Measurements from ENCODE around the gene AKNAD1.

The AKNAD1 gene

DNA sequence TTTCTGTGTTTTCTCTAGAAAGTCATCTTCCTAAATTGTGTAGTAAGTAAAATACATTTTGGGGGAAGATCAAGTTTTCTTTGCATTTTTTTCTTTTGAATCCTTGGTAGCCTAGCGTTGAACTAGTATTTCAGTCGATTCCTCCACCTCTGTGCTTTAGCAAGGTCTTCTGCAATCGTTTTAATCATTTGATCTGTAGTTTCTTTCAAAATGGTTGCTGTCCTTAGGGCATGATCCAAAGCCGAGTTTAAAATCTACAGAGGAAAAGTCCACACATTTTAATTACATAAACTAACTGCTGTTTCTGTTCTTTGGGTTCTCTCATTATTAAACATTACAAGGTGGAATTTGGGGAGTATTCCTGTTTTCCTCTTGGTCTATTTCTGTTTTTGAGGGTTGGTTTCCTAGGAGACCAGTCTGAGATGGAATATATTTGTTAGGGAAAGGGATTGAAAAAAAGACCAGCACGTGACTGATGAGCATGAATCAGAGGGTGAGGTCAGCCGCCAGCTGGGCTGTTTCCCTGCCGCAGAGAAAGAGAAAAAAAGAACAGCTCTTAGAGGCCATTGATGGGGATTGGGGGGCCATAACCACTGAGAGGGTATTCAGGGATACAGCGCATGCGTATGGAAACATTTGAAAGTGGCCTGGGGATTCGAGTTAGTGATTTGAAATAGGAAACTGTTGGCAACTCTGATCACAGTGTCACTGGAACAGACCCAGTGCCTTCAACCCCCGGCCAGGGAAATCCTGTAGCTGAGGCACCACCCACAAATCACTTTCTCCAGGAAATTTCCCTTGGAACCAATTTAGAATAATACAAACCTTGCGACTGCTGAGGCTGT is 40.6 kb downstream of the AKNAD1 start:
- peak; percentile 90 for ATAC-seq
- no peak for TF ChIP-seq ISL1 (CRISPR knock-in tag; IDR thresholded peaks at IDR 0.05)
- no peak; the same call in 1 of the 2 replicates for TF ChIP-seq ZNF8 (CRISPR knock-in tag; IDR thresholded peaks at IDR 0.05)
- TF ChIP-seq ARNTL (CRISPR knock-in tag; IDR thresholded peaks at IDR 0.05; ENCODE audit: borderline replicate concordance, low read depth) = 0 out of 2 replicates have a peak, but pooled peaks have one; percentile 34
- no peak for TF ChIP-seq ZFP3 (CRISPR knock-in tag; IDR thresholded peaks at IDR 0.05)
- TF ChIP-seq ZFP30 (CRISPR knock-in tag; IDR thresholded peaks at IDR 0.05) = no peak
- no peak for TF ChIP-seq PATZ1 (CRISPR knock-in tag; IDR thresholded peaks at IDR 0.05; ENCODE audit: borderline replicate concordance)
- no peak for TF ChIP-seq CREB5 (CRISPR knock-in tag; IDR thresholded peaks at IDR 0.05; ENCODE audit: low read depth)
- TF ChIP-seq CSDC2 (CRISPR knock-in tag; IDR thresholded peaks at IDR 0.05) = no peak

DNA sequence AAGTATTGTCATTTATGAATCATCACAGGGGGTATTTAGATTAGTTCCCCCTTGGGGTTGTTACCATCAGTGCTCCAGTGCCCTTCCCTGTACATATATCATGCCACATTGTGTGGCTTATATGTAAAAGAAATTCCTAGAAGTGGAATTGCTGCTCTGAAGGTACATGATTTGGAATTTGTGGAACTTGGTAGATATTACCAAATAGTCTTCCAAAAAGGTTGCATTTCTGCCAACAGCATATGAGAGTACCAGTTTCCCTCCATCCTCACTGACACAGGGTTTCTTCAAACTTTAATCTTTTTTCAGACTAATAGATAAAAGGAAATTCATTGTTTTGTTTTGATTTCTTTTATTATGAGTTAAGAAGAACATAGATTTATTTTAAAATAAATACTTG is 41.3 kb downstream of the AKNAD1 start:
- TF ChIP-seq ARNTL (CRISPR knock-in tag; IDR thresholded peaks at IDR 0.05; ENCODE audit: borderline replicate concordance, low read depth) (no peak), CREB5 (CRISPR knock-in tag; IDR thresholded peaks at IDR 0.05; ENCODE audit: low read depth) (no peak), BACH2 (CRISPR knock-in tag; IDR thresholded peaks at IDR 0.05; ENCODE audit: borderline replicate concordance) (no peak), ZFP30 (CRISPR knock-in tag; IDR thresholded peaks at IDR 0.05) (no peak), OSR1 (CRISPR knock-in tag; IDR thresholded peaks at IDR 0.05) (no peak), TCF4 (CRISPR knock-in tag; IDR thresholded peaks at IDR 0.05; ENCODE audit: borderline replicate concordance) (no peak), RARB (CRISPR knock-in tag; IDR thresholded peaks at IDR 0.05) (no peak), SNAI2 (CRISPR knock-in tag; IDR thresholded peaks at IDR 0.05) (no peak), PPARA (CRISPR knock-in tag; IDR thresholded peaks at IDR 0.05; ENCODE audit: borderline replicate concordance) (no peak), ZNF8 (CRISPR knock-in tag; IDR thresholded peaks at IDR 0.05) (no peak), ESRRG (CRISPR knock-in tag; IDR thresholded peaks at IDR 0.05) (no peak), ZNF70 (CRISPR knock-in tag; IDR thresholded peaks at IDR 0.05) (no peak), ISL1 (CRISPR knock-in tag; IDR thresholded peaks at IDR 0.05) (no peak), ZNF565 (CRISPR knock-in tag; conservative IDR thresholded peaks at IDR 0.05; ENCODE audit: low read depth) (no peak), CSDC2 (CRISPR knock-in tag; IDR thresholded peaks at IDR 0.05) (no peak), ZC3H10 (CRISPR knock-in tag; IDR thresholded peaks at IDR 0.05) (no peak), PATZ1 (CRISPR knock-in tag; IDR thresholded peaks at IDR 0.05; ENCODE audit: borderline replicate concordance) (no peak)
- TF ChIP-seq, protein P1, sequence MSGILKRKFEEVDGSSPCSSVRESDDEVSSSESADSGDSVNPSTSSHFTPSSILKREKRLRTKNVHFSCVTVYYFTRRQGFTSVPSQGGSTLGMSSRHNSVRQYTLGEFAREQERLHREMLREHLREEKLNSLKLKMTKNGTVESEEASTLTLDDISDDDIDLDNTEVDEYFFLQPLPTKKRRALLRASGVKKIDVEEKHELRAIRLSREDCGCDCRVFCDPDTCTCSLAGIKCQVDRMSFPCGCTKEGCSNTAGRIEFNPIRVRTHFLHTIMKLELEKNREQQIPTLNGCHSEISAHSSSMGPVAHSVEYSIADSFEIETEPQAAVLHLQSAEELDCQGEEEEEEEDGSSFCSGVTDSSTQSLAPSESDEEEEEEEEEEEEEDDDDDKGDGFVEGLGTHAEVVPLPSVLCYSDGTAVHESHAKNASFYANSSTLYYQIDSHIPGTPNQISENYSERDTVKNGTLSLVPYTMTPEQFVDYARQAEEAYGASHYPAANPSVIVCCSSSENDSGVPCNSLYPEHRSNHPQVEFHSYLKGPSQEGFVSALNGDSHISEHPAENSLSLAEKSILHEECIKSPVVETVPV (CRISPR knock-in tag; IDR thresholded peaks at IDR 0.05) = no peak
- TF ChIP-seq, protein P2, sequence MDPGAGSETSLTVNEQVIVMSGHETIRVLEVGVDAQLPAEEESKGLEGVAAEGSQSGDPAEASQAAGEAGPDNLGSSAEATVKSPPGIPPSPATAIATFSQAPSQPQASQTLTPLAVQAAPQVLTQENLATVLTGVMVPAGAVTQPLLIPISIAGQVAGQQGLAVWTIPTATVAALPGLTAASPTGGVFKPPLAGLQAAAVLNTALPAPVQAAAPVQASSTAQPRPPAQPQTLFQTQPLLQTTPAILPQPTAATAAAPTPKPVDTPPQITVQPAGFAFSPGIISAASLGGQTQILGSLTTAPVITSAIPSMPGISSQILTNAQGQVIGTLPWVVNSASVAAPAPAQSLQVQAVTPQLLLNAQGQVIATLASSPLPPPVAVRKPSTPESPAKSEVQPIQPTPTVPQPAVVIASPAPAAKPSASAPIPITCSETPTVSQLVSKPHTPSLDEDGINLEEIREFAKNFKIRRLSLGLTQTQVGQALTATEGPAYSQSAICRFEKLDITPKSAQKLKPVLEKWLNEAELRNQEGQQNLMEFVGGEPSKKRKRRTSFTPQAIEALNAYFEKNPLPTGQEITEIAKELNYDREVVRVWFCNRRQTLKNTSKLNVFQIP (CRISPR knock-in tag; IDR thresholded peaks at IDR 0.05; ENCODE audit: borderline replicate concordance, low read depth) = no peak
- TF ChIP-seq, protein P3, sequence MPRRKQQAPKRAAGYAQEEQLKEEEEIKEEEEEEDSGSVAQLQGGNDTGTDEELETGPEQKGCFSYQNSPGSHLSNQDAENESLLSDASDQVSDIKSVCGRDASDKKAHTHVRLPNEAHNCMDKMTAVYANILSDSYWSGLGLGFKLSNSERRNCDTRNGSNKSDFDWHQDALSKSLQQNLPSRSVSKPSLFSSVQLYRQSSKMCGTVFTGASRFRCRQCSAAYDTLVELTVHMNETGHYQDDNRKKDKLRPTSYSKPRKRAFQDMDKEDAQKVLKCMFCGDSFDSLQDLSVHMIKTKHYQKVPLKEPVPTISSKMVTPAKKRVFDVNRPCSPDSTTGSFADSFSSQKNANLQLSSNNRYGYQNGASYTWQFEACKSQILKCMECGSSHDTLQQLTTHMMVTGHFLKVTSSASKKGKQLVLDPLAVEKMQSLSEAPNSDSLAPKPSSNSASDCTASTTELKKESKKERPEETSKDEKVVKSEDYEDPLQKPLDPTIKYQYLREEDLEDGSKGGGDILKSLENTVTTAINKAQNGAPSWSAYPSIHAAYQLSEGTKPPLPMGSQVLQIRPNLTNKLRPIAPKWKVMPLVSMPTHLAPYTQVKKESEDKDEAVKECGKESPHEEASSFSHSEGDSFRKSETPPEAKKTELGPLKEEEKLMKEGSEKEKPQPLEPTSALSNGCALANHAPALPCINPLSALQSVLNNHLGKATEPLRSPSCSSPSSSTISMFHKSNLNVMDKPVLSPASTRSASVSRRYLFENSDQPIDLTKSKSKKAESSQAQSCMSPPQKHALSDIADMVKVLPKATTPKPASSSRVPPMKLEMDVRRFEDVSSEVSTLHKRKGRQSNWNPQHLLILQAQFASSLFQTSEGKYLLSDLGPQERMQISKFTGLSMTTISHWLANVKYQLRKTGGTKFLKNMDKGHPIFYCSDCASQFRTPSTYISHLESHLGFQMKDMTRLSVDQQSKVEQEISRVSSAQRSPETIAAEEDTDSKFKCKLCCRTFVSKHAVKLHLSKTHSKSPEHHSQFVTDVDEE (CRISPR knock-in tag; IDR thresholded peaks at IDR 0.05) = no peak
- ATAC-seq = no peak
